Activated CD4-positive, alpha-beta T cell treated with anti-CD3 and anti-CD28 coated beads, Interleukin-2, amount 50 U/mL, for 16 hours (primary cell): Measurements from ENCODE around the gene AGRN.
"Not testable (repeated sequence)": the region's sequence is repeated elsewhere in the genome, so short reads cannot be mapped to it uniquely, and the experiment has no call there.

Source experiments
- DNase-seq: peaks from one replicate; pipeline ENCODE4 v3.0.0-alpha.2; 2020

Gene AGRN

DNA sequence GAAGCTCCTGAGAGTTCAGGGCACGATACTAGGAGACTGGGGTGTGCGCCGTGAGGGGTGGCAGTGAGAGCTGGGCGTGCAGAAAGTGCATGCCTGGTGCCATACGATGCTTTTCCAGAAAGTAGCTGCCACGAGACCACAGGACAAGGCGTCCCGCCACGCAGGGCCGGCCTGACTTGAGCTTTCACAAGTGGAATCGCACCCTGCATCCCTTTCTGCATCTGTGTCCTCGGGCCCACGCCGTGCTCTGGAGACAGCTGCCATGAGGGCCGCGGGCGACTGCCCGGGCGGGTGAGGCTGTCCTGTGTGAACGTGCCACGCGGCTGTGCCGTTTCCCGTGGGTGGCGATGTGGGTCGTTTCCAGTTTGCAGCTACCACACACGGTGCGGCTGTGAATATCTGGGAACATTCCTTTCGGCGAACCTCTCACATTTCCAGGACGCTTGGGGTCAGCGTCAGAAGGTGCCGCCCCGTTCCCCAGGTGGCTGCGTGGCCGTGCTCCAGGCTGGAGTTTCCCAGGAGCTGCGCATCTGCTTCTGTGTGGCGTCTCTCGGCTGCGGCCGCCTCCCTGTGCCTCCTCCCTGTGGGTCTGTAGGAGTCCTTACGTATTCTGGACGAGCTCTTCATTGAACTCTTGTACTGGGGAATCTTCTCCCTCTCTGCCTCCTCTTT lies 37.0 kb upstream of the AGRN start:
- DNase-seq = no peak

DNA sequence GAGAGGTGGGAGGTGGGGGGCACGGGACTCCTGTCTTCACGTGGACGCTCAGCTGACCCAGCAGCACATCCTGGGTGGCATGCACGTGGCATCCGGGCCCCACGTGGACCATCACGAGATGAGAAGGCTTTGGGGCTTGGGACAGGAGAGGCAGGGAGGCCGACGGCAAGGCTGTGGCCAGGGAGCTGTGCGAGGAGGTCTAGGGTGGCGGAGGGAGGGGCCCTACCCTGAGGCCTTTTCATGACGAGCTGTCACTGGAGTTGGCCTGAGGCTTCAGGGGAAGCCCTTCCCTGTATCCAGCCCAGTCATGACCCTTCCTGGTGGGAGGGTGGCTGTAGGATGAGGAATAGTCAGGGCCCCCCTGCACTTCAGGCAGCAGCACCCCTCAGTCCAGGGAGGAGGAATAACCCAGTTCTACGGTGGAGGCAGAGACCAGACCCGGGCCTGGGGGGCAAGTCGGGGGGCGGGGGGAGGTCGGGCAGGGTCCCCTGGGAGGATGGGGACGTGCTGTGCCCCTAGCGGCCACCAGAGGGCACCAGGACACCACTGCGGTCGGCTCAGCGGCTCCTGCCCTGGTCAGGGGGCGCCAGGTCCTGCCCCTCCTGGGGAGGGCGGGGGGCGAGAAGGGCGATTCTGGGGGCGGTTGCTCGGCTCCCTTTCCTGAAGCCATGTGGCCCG lies 36.0 kb upstream of the AGRN start:
- peak; percentile 43 for DNase-seq

DNA sequence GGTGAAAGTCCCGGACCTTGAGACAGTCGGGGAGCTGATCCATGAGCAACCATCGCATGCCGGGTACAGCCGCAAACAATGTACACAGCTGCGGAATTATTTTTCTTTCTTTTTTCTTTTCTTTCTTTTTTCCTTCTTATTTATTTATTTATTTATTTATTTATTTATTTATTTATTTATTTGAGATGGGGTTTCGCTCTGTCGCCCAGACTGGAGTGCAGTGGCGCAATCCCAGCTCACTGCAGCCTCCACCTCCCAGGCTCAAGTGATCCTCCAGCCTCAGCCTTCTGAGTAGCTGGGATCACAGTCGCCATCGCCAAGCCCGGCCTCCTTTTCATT lies 35.5 kb upstream of the AGRN start:
- no peak for DNase-seq

DNA sequence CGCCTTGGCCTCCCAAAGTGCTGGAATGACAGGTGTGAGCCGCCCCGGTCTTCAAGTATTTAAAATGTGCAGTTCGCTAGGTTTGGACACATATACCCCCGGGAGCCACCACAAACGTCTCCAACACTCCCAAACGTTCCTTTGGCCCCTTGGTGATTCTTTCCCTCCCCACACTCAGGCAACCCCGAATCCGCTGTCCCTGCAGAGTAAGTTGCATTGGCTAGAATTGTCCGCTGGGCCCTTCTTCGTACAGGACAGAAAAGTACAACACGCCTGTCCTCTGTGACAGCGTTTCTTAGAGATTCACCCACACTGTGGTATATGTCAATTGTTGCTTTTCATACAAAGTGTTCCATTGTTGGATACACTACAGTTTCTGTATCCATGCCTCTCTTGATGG lies 34.8 kb upstream of the AGRN start:
- DNase-seq = no peak

DNA sequence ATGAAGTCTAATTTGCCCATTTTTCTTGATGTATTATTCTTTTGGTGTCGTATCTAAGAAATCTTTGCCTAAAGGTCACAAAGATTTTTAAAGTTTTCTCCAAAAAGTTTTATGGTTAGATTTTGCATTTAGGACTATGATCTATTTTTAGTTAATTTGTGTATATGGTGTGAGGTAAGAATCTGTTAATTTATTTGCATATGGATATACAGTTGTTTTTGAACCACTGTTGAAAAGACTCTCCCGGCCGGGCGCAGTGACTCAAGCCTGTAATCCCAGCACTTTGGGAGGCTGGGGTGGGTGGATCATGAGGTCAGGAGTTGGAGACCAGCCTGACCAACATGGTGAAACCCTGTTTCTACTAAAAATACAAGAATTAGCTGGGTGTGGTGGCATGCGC lies 31.9 kb upstream of the AGRN start:
- DNase-seq = not testable (repeated sequence)

DNA sequence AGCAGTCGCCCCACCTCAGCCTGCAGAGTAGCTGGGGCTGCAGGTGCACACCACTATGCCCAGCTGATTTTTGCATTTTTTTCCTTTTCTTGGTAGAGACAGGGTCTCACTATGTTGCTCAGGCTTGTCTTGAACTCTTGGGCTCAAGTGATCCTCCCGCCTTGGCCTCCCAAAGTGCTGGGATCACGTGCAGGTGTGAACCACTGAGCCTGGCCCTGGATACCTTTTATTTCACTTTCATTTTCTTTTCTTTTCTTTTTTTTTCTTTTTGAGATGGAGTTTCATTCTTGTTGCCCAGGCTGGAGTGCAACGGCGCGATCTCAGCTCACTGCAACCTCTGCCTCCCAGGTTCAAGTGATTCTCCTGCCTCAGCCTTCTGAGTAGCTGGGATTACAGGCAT lies 28.6 kb upstream of the AGRN start:
- not testable (repeated sequence) for DNase-seq

DNA sequence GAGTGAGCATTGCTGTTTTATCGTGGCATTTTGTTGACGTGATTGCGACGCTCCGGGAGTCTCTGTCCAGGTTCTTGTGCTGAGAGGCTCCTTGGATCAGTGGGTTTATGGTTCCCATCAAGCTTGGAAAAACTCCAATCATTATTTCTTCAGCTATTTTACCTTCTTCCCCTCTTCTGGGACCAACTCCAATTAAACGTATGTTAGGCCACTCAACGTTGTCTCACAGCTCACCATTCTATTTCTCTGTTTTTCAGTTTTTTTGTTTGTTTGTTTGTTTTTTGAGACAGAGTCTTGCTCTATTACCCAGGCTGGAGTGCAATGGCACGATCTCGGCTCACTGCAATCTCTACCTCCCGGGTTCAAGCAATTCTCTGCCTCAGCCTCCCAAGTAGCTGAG lies 28.0 kb upstream of the AGRN start:
- no peak for DNase-seq

DNA sequence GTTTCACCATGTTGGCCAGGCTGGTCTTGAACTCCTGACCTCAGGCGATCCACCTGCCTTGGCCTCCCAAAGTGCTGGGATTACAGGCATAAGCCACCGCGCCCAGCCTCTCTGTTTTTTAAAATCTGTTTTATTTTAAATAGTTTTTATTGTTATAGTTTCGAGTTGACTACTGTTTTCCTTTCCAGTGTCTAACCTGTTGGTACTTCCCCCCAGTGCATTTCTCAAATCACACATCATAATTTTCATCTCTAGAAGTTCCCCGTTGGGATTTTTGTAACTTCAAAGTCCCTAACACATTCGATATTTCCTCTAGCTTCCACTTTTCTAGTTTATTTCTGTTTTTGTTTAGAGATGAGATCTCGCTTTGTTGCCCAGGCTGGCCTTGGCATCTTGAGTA lies 27.6 kb upstream of the AGRN start:
- peak; percentile 53 for DNase-seq

DNA sequence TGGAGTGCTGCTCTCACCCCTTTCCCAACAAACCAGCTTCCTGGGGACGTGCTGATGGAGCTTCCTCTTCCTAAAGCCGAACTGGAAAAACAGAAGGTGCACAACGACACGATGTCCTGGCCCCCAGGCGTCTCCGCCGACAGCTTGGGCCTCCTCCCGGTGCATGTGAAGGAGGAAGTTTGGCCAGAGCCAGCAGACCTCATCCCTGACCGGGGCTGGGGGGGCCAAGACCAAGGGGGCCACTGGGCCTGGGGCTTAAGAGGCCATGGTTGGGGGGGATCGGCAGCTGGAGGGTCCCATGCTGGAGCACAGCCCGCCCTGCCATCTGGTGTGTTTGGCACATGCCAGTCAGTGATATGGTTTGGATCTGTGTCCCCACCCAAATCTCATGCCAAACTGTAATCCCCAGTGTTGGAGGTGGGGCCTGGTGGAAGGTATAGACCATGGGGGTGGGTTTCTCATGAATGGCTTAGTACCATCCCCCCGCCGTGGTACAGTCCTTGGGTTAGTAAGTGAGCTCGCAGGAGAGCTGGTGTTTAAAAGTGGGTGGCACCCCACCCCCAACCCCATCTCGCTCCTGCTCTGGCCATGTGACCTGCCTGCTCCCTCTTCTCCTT lies 26.4 kb upstream of the AGRN start:
- no peak for DNase-seq

DNA sequence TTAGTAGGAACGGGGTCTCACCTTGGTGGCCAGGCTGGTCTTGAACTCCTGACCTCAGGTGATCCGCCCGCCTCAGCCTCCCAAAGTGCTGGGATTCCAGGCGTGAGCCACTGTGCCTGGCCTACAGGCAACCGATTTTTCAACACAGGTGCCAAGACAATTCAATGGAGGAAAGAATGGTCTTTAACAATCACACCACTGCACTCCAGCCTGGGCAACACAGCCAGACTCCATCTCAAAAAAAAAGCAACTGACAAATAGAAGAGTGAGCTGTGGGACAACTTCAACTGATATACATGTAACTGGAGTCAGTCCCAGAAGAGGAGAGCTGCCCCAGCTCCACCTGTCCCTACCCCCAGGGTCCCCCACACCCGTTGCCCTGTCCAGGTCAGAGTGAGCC lies 25.4 kb upstream of the AGRN start:
- not testable (repeated sequence) for DNase-seq

DNA sequence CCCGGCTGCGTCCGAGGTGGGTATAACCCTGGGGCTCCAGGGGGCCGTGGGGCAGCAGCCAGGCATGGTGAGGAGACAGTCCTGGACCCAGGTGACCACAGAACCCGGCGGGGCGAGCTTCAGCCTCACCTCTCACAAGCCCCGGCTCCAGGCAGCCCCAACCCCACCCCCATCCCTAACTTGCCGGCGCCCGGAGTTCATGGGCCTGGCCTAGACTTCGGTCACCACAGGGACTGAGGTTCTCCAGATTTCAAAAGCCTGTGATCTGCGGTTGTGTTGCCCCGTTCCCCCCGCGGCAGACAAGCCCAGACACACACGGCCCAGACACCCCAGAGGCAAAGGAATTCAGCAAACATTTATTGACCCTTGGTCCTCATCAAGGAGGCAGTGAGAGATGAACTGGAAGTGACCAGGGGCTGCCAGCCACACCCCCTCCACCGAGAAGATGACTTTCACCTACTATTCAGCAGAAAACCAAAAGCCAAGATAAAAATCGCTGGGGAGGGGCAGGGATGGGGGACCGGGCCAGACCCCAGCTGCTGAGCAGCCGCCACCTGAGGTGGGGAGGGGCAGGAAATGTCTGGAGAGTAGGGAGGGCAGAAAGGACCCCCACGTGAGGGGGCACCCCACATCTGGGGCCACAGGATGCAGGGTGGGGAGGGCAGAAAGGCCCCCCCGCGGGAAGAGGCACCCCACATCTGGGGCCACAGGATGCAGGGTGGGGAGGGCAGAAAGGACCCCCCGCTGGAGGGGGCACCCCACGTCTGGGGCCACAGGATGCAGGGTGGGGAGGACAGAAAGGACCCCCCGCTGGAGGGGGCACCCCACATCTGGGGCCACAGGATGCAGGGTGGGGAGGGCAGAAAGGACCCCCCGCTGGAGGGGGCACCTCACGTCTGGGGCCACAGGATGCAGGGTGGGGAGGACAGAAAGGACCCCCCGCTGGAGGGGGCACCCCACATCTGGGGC lies 24.0 kb upstream of the AGRN start:
- no peak for DNase-seq

DNA sequence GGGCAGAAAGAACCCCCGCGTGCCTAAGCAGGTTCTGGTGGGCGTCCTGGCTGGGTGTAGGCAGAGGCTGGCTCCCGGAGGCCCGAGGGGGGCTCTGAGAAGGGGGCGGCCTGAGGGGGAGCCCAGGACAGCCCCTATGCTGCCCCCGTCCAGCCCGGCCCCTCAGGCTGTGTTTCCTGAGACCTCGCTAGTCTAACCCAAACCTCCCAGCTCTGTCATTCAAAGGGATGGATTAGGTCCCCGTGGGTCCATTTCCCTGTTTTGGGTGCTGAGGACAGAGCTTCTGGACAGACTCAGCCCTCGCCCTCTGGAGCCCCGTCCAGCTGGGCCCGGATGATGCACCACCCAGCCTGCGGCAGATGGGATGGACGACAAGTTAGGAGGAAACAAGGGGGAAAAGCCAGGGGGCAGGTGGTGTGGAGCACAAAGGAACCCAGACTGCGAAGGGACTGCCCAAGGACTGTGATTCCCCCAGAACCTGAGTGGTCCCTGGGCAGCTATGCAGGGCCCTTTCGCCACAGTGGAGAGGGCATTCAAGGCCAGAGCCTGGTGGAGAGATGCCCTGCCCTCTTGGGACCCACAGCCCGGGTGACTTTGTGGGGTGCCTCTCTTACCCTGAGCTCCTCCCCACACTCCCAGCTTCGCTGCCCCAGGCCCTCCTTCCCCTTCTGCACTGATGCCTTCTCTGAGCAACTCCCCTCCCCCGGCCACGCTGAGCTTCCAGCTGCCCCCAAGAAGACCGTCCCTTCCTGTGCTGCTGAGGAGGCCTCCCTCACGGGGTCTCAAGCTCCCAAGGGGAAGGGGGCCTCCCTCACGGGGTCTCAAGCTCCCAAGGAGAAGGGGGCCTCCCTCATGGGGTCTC lies 22.8 kb upstream of the AGRN start:
- no peak for DNase-seq

DNA sequence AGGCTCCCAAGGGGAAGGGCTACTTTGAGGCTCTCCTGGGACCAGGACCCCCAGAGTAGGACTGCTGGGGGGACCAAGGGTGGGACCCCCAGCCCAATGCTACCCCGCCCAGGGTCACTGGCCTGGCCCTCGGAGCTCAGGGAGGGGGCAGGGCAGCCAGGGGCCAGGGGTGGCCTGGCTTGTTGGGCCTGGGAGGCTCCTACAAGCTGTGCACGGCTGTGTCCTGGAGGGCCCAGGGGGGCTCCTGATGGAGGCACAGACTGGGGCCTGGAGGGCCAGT lies 22.3 kb upstream of the AGRN start:
- no peak for DNase-seq

DNA sequence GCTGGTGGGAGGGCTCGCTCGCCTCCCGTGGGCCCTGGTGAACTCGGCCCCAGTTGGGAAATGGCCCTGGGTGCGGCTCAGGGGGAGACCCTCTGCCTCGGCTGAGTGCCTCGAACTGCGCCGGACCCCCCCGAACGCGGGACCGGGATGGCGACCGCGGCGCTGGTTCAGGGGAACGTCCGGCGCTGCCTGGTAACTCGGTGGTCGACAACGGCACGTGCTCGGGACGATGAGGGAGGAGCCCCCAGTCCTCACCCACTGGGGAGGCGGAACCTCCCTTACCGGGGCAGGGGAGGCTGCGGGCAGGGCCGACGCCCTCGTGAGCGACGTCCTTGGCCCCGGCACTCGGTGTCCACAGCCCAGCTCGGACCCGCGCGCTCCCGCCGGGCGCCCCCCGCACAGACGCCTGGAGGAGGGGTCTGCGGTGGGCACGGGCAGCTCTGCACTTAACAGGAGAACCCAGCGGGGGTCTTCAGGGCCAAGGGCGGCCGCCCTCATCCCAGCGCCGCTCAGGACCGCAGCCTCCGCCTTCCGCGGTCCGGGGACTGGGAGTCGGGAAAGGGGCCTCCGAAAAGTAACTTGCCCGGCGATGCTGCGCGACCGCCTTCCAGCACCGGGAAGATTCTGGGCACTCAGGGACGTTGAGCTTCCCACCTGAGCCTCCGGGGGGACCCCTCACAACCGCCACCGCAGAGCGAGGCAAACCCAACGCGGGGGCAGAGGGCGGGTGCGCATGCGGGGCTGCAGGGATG lies 21.8 kb upstream of the AGRN start:
- no peak for DNase-seq

DNA sequence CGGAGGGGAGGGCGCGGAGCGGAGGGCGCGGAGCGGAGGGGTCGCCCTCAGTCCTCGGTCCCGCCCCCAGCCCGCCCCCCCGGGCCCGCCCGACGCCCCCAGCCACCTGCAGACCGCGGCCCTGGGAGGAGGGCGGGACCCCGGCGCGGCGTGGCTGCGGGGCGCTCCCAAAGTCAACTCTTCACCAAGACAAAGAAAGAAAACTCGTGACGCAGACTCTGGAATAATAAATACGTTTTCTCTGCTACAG lies 21.2 kb upstream of the AGRN start:
- DNase-seq = no peak

DNA sequence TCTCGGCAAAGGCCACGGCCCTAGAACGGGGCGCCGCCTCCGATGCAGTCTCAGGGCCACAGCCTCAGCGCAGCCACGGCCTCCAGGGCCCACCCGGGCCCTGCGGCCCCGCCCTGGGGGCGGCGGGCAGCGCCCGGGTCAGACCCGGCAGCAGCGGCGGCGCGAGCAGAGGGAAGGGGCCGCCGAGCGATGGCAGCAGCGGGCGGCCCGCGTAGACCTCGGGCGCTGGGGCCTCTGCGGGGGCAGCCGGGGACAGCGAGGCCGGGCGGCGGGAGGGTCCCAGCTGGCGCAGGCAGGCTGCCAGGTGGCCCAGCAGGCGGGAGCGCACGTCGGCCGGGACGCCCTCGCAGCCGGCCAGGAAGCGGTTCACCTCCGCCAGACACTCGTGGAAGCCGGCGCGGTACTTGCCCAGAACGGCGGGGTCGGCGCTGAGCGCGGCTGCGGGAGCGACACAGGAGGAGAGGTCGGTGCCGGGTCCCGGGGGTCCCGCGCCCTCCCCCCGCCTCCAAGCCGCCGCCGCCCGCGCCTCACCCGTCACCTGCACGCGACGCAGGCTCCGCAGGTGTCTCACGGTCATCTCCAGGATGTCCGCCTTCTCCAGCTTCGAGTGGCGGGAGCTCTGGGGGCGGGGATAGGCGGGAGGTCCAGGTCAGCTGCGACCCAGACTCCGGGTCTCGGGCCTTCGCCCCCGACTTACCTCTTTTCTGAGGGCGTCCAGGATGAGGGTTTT lies 20.8 kb upstream of the AGRN start:
- DNase-seq = no peak

DNA sequence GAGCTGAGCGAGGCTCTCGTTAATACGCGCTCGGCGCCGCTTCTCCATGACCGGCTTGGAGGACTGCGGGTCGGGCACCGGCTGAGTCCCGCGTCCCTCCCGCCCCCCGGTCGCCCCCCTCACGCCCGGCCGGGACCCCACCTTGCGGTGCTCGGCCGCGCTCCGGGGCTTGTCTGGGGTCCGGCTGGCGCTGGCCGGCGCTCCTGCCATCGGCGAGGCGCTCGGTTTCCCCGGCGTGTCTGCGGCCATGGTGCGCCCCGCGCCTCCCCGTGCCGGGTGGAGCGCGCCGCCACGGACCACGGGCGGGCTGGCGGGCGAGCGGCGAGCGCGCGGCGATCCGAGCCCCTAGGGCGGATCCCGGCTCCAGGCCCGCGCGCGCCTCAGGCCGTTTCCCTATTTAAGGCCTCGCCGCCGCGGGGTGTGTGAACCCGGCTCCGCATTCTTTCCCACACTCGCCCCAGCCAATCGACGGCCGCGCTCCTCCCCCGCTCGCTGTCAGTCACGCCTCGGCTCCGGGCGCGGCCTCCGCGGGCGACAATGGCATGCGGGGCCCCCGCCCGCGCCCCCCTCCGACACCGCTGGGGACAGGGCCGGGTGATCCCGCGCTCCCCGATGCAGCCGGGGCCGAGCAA lies 20.1 kb upstream of the AGRN start, which contains the start of gene HES4:
TSS of gene HES4 (minus strand) at position 373 of the 632 bp plus-strand sequence. CDS start at position 249, 124 bp downstream.
- peak; percentile 55 for DNase-seq

DNA sequence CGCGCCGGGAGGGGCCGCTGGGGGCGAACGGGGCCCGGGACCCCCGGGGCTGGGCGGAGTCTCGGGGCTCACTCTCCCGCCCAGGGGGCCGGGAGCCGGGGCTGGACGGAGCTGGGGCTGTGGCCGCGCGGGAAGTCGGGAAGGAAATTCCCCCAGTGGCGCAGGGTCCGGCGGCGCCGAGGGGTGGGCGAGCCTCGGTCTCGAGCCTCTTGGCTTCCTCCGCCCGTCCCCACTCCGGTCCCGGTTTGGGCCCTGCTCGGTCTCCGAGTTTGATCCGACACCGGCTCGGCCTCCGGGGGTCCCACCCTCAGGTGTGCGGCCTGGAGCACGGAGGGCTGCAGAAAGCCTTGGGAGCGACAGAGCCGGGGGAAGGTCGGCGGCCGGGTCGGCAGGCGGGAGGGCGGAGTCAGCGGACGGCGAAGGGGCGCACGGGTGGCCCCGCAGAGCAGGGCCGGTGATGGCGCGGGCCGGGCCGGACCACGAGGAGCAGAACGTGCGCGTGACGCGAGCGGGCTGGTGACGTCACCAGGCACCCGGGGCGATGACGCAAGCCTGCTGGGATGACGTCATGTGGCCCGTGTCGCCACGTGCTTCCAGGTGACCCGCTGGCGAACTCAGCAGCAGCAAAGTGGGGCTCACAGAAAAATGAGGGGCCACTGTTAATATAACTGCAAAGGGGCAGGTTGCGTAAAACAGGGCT lies 19.4 kb upstream of the AGRN start:
- peak; percentile 61 for DNase-seq

DNA sequence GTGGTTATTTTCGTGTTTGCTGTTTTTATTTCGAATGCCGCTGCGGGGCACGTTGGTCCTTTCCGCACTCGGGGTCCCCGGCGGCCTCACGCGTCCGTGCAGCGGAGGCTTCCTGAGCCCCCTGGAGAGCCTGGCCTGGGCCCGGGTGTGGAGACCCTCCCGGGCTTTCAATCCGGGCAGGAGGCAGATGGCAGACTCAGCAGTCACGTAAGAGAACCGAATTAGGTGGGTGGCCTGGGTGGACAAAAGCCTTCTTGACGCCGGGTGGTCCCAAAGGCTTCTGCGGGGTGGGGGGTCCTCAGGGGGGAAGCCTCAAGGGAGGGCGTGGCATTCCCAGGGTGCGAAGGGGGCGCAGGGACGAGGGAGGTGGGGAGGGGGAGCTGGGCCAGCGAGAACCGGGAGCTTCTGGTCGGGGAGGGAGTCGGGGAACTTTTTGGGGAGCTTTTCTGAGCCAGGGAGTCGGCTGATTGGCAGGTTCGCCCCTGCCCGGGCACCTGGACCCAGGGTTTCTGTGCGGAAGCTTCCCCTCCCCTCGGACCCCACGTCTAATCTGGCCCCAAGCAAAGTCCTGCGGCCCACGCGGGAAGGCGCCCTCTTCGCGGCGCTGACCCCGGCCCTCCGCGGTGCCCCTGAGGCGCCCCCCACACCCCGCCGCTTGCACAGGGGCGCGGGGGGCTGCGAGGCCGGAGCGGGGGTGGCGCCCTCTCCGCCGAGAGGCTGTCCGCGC lies 18.7 kb upstream of the AGRN start:
- no peak for DNase-seq
